GM23338 (cell line): Measurements from ENCODE around the gene UBXN10.

Experiments
- CREB1 ChIP-seq: fragments of 250-450 bp; sonication (Bioruptor Pico); IDR thresholded peaks from 2 replicates; pipeline ENCODE4 v1.5.0; 2020; ENCODE audit warnings: low read depth, mild to moderate bottlenecking, moderate library complexity
- EZH2 ChIP-seq: fragments of 200-600 bp; sonication (generic); IDR thresholded peaks from one replicate; pipeline ENCODE4 v1.8.0; 2017; ENCODE audit warnings: antibody characterized with exemption, mild to moderate bottlenecking, low read depth; ENCODE audit not compliant: unreplicated experiment
- EZH2phosphoT487 ChIP-seq: fragments of 200-600 bp; sonication (generic); IDR thresholded peaks from one replicate; pipeline ENCODE4 v1.8.1; 2018; ENCODE audit warnings: antibody characterized with exemption; ENCODE audit not compliant: unreplicated experiment
- JUNB ChIP-seq: IDR thresholded peaks from one replicate; pipeline ENCODE4 v1.6.1; 2016; ENCODE audit warnings: antibody characterized with exemption; ENCODE audit not compliant: unreplicated experiment
- POLR2AphosphoS5 ChIP-seq: IDR thresholded peaks from 2 replicates; pipeline ENCODE4 v1.6.1; 2016; ENCODE audit warnings: antibody characterized with exemption, low read depth
- STAT1 ChIP-seq: IDR thresholded peaks from one replicate; pipeline ENCODE4 v1.6.1; 2016; ENCODE audit warnings: antibody characterized with exemption; ENCODE audit not compliant: unreplicated experiment
- ZNF114 ChIP-seq: fragments of 250-450 bp; sonication (Bioruptor Pico); IDR thresholded peaks from 2 replicates; pipeline ENCODE4 v1.5.0; 2020; ENCODE audit warnings: mild to moderate bottlenecking, moderate library complexity
- ZNF331 ChIP-seq: fragments of 250-450 bp; sonication (Bioruptor Pico); IDR thresholded peaks from 2 replicates; pipeline ENCODE4 v1.5.0; 2020; ENCODE audit warnings: low read depth, mild to moderate bottlenecking, moderate library complexity
- TF ChIP-seq, protein P1 (sequence below), 2 experiments: fragments of 200-600 bp in 1 of 2; sonication (generic) in 1 of 2; conservative IDR thresholded peaks; 2 replicates each; pipeline versions ENCODE4 v1.5.1 to v1.6.1; 2016 to 2017; ENCODE audit warnings: antibody characterized with exemption in 2 of 2, low read depth in 2 of 2, mild to moderate bottlenecking in 2 of 2, moderate library complexity in 1 of 2
- TF ChIP-seq, protein P2 (sequence below): IDR thresholded peaks from one replicate; pipeline ENCODE4 v1.6.1; 2018; ENCODE audit warnings: antibody characterized with exemption; ENCODE audit not compliant: unreplicated experiment
- TF ChIP-seq, protein P3 (sequence below): fragments of 250-450 bp; sonication (Bioruptor Pico); IDR thresholded peaks from 2 replicates; pipeline ENCODE4 v1.5.0; 2020; ENCODE audit warnings: mild to moderate bottlenecking, moderate library complexity
- TF ChIP-seq, protein P4 (sequence below): IDR thresholded peaks from 2 replicates; pipeline ENCODE4 v1.6.1; 2016; ENCODE audit warnings: antibody characterized with exemption

DNA sequence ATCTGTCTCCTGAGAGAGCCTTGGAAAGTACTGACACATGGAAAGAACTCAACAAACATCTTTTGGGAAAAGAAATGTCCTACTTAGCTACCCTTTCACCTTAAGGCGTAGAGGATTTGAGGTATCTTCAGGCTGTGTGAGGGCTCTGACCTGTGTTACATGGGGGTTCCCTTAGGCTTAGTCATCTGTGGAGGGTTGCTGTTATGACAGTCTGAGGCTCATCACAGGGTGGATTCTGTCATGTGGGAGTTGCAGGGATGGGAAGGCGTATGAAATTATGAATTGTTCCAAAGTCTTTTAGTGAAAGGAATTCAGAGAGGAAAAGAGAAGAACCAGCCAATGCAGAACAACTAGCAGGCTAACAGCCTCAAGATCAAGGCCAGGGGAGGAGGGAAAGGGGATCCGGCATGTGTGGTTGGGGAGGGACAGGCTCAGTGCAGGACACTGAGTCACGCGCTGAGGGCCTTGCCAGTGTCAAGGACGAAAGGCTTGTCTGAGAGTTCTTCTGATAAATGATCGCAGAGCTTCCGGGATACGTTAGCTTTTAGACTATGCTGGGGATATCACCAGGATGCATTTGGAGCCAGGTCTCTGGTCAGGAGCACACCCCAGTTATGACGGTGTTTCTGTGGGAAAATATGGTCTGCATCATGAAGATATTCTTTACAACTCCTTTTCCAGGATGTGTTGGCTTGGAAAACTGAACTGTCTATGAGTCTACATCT is 25.0 kb downstream of the UBXN10 start:
- TF ChIP-seq, protein P1, sequence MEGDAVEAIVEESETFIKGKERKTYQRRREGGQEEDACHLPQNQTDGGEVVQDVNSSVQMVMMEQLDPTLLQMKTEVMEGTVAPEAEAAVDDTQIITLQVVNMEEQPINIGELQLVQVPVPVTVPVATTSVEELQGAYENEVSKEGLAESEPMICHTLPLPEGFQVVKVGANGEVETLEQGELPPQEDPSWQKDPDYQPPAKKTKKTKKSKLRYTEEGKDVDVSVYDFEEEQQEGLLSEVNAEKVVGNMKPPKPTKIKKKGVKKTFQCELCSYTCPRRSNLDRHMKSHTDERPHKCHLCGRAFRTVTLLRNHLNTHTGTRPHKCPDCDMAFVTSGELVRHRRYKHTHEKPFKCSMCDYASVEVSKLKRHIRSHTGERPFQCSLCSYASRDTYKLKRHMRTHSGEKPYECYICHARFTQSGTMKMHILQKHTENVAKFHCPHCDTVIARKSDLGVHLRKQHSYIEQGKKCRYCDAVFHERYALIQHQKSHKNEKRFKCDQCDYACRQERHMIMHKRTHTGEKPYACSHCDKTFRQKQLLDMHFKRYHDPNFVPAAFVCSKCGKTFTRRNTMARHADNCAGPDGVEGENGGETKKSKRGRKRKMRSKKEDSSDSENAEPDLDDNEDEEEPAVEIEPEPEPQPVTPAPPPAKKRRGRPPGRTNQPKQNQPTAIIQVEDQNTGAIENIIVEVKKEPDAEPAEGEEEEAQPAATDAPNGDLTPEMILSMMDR (conservative IDR thresholded peaks at IDR 0.05; ENCODE audit: low read depth in 2 of 2): no peak
- TF ChIP-seq, protein P2, sequence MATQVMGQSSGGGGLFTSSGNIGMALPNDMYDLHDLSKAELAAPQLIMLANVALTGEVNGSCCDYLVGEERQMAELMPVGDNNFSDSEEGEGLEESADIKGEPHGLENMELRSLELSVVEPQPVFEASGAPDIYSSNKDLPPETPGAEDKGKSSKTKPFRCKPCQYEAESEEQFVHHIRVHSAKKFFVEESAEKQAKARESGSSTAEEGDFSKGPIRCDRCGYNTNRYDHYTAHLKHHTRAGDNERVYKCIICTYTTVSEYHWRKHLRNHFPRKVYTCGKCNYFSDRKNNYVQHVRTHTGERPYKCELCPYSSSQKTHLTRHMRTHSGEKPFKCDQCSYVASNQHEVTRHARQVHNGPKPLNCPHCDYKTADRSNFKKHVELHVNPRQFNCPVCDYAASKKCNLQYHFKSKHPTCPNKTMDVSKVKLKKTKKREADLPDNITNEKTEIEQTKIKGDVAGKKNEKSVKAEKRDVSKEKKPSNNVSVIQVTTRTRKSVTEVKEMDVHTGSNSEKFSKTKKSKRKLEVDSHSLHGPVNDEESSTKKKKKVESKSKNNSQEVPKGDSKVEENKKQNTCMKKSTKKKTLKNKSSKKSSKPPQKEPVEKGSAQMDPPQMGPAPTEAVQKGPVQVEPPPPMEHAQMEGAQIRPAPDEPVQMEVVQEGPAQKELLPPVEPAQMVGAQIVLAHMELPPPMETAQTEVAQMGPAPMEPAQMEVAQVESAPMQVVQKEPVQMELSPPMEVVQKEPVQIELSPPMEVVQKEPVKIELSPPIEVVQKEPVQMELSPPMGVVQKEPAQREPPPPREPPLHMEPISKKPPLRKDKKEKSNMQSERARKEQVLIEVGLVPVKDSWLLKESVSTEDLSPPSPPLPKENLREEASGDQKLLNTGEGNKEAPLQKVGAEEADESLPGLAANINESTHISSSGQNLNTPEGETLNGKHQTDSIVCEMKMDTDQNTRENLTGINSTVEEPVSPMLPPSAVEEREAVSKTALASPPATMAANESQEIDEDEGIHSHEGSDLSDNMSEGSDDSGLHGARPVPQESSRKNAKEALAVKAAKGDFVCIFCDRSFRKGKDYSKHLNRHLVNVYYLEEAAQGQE: no peak
- no peak for TF ChIP-seq POLR2AphosphoS5
- no peak for TF ChIP-seq EZH2
- TF ChIP-seq JUNB: no peak
- TF ChIP-seq STAT1: no peak
- no peak for TF ChIP-seq EZH2phosphoT487
- TF ChIP-seq CREB1 (CRISPR knock-in tag): no peak
- TF ChIP-seq ZNF114 (CRISPR knock-in tag): no peak
- no peak for TF ChIP-seq ZNF331
- TF ChIP-seq, protein P3, sequence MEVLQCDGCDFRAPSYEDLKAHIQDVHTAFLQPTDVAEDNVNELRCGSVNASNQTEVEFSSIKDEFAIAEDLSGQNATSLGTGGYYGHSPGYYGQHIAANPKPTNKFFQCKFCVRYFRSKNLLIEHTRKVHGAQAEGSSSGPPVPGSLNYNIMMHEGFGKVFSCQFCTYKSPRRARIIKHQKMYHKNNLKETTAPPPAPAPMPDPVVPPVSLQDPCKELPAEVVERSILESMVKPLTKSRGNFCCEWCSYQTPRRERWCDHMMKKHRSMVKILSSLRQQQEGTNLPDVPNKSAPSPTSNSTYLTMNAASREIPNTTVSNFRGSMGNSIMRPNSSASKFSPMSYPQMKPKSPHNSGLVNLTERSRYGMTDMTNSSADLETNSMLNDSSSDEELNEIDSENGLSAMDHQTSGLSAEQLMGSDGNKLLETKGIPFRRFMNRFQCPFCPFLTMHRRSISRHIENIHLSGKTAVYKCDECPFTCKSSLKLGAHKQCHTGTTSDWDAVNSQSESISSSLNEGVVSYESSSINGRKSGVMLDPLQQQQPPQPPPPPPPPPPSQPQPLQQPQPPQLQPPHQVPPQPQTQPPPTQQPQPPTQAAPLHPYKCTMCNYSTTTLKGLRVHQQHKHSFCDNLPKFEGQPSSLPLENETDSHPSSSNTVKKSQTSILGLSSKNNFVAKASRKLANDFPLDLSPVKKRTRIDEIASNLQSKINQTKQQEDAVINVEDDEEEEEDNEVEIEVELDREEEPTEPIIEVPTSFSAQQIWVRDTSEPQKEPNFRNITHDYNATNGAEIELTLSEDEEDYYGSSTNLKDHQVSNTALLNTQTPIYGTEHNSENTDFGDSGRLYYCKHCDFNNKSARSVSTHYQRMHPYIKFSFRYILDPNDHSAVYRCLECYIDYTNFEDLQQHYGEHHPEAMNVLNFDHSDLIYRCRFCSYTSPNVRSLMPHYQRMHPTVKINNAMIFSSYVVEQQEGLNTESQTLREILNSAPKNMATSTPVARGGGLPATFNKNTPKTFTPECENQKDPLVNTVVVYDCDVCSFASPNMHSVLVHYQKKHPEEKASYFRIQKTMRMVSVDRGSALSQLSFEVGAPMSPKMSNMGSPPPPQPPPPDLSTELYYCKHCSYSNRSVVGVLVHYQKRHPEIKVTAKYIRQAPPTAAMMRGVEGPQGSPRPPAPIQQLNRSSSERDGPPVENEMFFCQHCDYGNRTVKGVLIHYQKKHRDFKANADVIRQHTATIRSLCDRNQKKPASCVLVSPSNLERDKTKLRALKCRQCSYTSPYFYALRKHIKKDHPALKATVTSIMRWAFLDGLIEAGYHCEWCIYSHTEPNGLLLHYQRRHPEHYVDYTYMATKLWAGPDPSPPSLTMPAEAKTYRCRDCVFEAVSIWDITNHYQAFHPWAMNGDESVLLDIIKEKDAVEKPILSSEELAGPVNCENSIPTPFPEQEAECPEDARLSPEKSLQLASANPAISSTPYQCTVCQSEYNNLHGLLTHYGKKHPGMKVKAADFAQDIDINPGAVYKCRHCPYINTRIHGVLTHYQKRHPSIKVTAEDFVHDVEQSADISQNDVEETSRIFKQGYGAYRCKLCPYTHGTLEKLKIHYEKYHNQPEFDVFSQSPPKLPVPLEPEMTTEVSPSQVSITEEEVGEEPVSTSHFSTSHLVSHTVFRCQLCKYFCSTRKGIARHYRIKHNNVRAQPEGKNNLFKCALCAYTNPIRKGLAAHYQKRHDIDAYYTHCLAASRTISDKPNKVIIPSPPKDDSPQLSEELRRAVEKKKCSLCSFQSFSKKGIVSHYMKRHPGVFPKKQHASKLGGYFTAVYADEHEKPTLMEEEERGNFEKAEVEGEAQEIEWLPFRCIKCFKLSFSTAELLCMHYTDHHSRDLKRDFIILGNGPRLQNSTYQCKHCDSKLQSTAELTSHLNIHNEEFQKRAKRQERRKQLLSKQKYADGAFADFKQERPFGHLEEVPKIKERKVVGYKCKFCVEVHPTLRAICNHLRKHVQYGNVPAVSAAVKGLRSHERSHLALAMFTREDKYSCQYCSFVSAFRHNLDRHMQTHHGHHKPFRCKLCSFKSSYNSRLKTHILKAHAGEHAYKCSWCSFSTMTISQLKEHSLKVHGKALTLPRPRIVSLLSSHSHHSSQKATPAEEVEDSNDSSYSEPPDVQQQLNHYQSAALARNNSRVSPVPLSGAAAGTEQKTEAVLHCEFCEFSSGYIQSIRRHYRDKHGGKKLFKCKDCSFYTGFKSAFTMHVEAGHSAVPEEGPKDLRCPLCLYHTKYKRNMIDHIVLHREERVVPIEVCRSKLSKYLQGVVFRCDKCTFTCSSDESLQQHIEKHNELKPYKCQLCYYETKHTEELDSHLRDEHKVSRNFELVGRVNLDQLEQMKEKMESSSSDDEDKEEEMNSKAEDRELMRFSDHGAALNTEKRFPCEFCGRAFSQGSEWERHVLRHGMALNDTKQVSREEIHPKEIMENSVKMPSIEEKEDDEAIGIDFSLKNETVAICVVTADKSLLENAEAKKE: no peak
- TF ChIP-seq, protein P4, sequence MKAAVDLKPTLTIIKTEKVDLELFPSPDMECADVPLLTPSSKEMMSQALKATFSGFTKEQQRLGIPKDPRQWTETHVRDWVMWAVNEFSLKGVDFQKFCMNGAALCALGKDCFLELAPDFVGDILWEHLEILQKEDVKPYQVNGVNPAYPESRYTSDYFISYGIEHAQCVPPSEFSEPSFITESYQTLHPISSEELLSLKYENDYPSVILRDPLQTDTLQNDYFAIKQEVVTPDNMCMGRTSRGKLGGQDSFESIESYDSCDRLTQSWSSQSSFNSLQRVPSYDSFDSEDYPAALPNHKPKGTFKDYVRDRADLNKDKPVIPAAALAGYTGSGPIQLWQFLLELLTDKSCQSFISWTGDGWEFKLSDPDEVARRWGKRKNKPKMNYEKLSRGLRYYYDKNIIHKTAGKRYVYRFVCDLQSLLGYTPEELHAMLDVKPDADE: no peak
